HS-5 (cell line): ENCODE data around the gene OLIG3.

ENCODE experiments used
- DNase-seq: peaks from one replicate; pipeline ENCODE4 v3.0.0-alpha.2; 2012; ENCODE audit warnings: low read depth

OLIG3 gene

GRCh38 chr6:137495703-137496336 is 1.6 kb upstream of the OLIG3 start:
- no peak for DNase-seq

DNA sequence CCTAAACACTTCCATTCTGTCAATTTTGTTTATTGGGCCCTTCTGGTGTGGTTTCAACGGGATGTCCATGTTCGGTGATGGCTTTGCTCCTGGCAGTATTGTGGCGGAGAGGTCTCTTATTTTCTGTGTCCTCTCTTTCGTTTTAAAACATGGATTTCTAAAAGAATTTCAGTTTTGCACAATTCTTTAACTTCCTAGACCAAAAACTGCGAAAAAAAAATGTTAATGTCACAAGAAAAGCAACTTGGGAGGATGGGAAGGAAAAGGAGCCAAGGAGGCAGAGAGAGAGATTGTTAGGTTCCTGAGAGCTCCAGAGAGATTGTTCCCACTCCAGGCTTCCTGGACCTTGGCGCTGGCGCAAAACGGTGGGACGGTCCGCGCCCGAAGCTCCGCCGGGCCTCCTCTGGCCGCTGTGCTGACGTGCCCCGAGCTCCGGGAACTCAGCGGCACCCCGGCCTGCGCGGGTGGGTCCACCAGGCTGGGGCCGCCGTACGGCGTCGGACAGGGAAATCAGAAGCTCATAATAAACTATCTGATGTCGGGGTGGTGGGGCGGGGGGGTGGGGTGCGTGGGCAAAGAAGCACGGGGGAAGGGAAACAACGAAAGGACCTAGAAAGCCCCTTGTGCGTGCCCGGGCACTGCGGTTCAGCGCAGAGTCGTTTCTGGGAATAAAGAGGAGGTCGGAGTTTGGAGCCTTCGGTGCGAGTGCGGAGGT is 951 bp upstream of the OLIG3 start:
- no peak for DNase-seq

DNA sequence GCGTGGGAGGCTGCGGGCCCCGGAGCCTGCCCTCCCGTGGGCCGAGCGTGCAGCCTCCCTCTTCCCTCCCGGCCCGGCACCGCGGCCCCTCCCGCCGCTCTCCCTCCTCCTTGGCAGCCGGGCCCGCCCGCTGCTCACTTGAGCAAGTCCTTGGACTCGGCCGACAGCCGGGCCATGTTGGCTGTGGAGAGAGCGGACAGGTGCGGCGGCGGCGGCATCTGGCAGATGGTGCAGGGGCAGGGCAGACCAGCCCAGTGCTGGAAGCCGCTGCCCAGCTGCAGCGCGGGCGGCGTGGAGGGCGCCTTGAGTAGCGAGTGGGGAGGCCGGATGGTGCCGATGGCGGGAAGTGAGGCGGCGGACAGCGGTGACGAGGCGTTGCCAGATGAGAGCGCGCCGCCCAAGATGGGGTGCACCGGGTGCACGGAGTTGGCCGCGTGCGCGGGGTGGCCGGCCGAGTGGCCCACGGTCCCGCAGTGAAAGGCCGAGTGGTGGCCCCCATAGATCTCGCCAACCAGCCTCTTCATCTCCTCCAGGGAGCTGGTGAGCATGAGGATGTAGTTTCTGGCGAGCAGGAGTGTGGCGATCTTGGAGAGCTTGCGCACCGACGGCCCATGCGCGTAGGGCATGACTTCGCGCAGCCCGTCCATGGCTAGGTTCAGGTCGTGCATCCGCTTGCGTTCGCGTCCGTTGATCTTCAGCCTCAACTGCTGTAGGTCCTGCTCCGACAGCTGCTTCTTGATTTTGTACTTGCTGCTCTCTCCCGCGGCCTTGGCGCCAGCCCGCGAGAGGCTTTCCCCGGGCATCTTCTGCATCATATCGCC is 766 bp downstream of the OLIG3 start:
- no peak for DNase-seq

GRCh38 chr6:137492289-137493217 is 1.6 kb downstream of the OLIG3 start:
- DNase-seq: no peak

GRCh38 chr6:137491478-137491877 is 2.7 kb downstream of the OLIG3 start:
- no peak for DNase-seq

GRCh38 chr6:137490961-137491360 is 3.2 kb downstream of the OLIG3 start:
- no peak for DNase-seq

DNA sequence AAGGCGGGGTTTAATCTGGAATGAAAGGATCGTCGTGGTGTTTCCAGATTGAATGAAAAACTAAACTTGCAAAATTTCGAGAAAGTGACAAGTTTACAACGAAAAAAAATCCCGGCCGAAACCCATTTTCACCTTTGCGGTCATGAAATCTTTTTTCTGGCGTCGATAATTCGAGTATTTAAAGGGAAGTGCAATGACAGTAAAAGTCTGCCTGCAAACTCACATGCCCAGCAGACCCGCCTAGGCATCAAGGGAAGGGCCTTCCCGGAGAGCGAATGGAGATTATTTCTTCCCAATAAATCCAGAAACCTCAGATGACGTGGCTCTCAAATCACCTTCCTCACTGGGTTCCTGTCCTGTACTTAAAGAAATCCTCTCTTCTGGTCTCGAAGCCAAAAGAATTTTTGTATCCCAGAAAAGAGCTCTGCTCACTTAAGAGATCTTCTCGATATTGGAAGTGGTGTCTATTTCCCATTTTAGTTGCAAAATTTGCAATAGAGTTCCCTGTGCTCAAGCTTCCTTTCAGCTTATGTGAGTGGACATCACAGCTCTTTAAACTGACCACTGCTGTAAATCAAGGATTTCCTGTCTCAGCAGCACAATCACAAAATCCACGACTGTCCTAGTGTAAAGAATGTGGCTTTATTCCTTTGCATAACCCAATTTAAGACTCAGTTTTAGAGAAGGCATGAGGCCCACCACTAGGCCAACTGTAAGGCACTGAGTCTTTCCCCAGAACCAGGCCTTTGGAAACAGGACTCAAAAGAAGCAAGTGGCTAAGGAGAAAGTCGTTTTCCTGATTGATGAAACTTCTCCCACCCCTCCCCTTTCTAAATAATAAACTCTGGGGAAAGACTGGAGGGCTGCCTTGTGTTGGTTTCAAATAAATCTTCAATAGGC is 3.9 kb downstream of the OLIG3 start:
- DNase-seq: no peak

DNA sequence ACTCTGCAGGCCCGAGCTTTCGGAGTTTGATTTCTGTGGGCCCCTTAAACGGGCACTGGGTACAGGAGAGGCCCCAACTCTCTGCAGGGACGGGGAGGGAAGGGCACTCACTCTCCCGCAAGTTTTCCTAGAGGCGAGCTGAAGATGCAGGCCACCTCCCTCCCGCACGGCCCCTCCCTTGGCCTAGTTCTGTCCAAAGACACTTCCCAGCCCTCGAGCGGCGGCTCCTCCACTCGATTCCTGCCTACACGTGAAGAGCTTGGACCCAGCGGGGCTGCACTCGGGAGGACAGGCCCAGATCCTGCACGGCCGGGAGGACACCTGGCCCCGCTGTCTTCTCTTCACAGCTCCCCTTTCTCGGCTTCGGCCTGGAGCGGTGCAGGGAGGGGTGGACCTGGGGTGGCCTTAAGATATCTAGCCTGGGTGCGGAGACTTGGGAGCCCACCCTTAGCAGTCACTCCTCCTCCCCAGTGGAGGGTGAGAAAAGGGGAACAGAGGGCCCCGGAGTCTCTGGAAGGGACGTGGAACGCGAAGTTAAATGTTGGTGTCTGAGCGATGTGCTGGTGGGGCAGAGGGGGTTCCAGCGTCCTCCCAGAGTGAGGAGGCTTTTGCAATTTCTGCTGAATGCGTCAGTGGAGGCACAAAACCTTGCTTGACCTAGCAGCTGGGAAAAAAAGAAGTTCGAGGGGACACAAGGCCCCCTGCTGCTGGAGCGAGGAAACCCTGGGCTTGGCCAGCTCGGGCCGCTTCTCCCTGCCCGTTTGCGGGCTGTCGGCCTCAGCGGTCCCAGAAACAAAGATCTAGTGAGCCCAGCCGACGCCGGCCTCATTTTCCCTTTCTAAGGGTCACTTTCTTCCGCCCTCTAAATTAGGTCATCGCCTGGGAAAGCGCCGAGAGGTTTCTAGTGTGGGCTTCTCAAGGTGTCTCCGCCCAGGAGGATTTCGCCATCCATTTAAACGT is 4.9 kb downstream of the OLIG3 start:
- no peak for DNase-seq

DNA sequence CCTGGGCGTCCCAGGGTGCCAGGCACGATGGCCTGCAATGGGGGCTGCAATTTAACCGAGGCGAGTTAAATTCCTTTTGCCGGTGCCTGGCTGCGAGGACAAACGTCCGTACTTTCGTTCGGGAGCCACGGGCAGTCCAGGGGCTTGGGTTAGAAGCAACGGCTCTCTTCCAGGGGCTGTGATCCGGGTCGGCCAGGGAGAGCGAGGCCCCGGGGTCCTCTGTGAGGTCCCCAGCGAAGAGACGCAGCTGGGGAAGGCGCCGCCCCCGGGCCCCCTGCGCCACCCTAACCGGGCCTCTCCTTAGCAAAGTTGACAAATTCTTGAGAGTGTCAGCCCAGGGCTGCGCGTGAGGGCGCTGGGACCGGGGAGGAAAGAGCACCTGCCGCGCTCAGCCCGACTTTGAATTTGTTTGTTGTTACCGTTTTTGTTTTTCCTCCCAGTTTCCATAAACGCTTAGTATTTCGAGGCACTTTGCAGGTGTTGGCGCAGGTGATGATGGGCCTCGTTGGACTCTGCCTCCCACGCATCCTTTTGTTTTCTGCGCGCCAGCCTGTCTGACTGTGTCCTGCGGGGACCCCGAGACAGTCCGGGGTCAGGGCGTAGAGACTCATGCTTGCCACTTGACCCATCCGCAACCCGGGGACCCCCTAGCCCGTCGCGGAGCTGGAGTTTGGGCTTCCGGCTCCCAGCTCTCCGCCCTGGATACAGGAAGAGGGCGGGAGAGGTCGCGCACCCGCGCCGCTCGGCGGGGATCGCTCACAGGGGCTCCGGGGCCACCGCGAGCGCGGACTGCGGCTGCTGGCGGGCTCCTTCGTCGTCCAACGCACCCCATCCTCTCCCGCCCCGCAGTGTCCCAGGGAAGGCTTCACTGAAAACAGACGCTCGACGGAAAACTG is 5.8 kb downstream of the OLIG3 start:
- no peak for DNase-seq

- DNase-seq: no peak
Observed at GRCh38 chr6:137487869-137488149, 6.4 kb downstream of the OLIG3 start.

DNA sequence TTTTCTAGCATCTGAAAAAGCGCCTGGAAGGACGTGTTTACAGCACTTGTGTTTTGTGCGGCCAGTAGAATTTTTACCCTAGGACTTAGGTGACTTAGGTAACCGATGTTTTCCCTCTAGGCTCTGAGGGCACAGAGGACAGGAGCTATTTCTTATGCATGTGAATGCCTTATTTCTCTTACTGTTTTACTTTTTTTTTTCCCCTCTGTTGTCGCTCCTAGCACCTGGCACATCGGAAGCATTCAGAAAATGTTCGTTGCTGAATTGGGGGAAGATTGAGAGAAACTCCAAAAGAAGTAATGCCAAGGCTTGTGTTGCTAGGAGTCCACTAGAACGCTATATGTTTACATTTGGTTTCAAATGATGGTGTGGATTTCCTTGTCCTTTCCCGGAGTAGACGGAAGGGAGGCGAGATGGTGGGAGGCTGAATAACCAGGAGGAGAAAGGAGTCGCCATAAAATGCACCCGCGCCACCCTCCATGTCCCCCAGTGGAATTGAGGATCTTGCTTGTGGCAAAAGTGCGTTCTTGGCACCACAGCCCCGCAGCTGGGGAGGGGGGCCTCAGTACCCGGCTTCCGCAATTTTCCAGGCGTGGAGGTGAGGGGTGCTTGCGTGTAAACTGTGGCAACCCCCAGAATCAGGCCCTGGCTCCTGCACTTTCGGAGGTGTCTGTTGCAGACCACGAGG is 6.9 kb downstream of the OLIG3 start:
- no peak for DNase-seq

- DNase-seq: no peak
Observed at GRCh38 chr6:137486416-137486815, 7.8 kb downstream of the OLIG3 start.

- no peak for DNase-seq
Observed at GRCh38 chr6:137480431-137480830, 13.8 kb downstream of the OLIG3 start.

GRCh38 chr6:137475103-137475502 is 19.1 kb downstream of the OLIG3 start:
- DNase-seq: no peak

- no peak for DNase-seq
Observed at GRCh38 chr6:137473598-137473997, 20.6 kb downstream of the OLIG3 start.

GRCh38 chr6:137472641-137473137 is 21.5 kb downstream of the OLIG3 start:
- DNase-seq: no peak

DNA sequence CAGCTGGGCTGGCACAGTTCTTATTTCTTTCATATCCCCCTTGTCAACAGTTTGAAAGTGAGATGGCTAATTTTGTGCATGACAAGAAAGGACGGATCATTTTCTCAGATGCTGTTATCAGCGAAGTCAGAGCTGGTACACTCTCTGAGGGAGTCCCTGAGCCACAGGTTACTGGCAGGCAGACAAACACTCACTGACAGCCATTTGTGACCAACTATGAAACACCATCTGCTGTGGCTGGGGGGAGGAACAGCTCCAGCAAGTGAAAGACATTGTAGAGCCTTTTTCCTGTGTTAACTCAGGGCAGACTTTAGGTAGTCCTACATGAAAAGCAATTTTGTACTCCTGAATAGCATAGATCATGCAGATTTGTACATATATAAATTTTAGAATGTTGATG is 22.2 kb downstream of the OLIG3 start:
- DNase-seq: no peak

DNA sequence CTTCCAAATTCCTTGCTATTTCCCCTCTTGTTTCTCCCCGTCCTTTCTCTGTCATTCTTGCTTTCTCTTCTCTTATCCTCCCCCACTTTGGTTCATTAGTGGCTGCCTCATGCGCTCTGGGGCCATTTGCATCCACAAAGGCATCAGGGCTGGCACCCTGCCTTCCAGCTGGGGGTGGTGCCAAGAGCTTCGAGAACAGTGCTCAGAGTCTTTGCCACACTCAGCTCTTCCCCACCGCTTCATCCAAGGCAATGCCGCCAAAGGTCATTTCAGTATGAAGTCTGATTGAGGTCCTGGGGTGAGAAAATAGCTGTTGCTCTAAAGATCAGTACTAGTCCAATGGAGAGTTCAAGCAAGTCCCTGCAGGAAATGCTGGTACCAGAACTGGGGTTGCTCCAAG is 22.7 kb downstream of the OLIG3 start:
- no peak for DNase-seq
